OCI-LY1 (cell line): Measurements from ENCODE around the gene TMEM59L.

ENCODE experiments used
- H2AFZ ChIP-seq: fragments of 200-600 bp; sonication (generic), shearing (Covaris generic); 2 replicates; pipeline ENCODE4 v1.6.0; 2014; ENCODE audit warnings: antibody characterized with exemption, mild to moderate bottlenecking, low read length
- H3F3A ChIP-seq: fragments of 200-600 bp; sonication (generic), shearing (Covaris generic); 2 replicates; pipeline ENCODE4 v1.6.0; 2014; ENCODE audit warnings: mild to moderate bottlenecking, antibody characterized with exemption, low read length, moderate library complexity; ENCODE audit not compliant: insufficient read depth
- H3K27ac ChIP-seq: fragments of 200-600 bp; sonication (generic); 2 replicates; pipeline ENCODE4 v1.5.1; 2014; ENCODE audit warnings: low read length, mixed run types, mild to moderate bottlenecking, low read depth; ENCODE audit not compliant: poor library complexity, severe bottlenecking
- H3K27me3 ChIP-seq: fragments of 200-600 bp; sonication (generic); 2 replicates; pipeline ENCODE4 v1.6.0; 2014; ENCODE audit warnings: antibody characterized with exemption, mild to moderate bottlenecking, low read length, moderate library complexity; ENCODE audit not compliant: insufficient read depth
- H3K36me3 ChIP-seq: fragments of 200-600 bp; sonication (generic); 2 replicates; pipeline ENCODE4 v1.6.1; 2014; ENCODE audit warnings: mild to moderate bottlenecking, antibody characterized with exemption, low read length, moderate library complexity, mixed read lengths; ENCODE audit not compliant: insufficient read depth
- H3K4me1 ChIP-seq: fragments of 200-600 bp; sonication (generic); 2 replicates; pipeline ENCODE4 v1.5.1; 2014; ENCODE audit warnings: mild to moderate bottlenecking, low read length, moderate library complexity; ENCODE audit not compliant: insufficient read depth, severe bottlenecking
- H3K4me2 ChIP-seq: fragments of 200-600 bp; sonication (generic), shearing (Covaris generic); 2 replicates; pipeline ENCODE4 v1.6.1; 2014; ENCODE audit warnings: low read length
- H3K4me3 ChIP-seq: fragments of 200-600 bp; sonication (generic); 2 replicates; pipeline ENCODE4 v1.5.1; 2014; ENCODE audit warnings: low read length, low read depth, mild to moderate bottlenecking, mixed read lengths; ENCODE audit not compliant: poor library complexity, severe bottlenecking
- H3K79me2 ChIP-seq: fragments of 200-600 bp; shearing (Covaris generic); 2 replicates; pipeline ENCODE4 v1.6.1; 2016; ENCODE audit warnings: mixed run types, low read length, mixed read lengths; ENCODE audit not compliant: insufficient read depth
- H3K9ac ChIP-seq: fragments of 200-600 bp; sonication (generic), shearing (Covaris generic); 2 replicates; pipeline ENCODE4 v1.6.1; 2014; ENCODE audit warnings: mild to moderate bottlenecking, low read length, mixed read lengths
- H3K9me2 ChIP-seq: fragments of 200-600 bp; sonication (generic), shearing (Covaris generic); 2 replicates; pipeline ENCODE4 v1.6.1; 2014; ENCODE audit warnings: low read depth, mild to moderate bottlenecking, low read length, mixed read lengths
- H3K9me3 ChIP-seq: fragments of 200-600 bp; shearing (Covaris generic); 2 replicates; pipeline ENCODE4 v1.6.1; 2014; ENCODE audit warnings: low read length, mixed read lengths
- H4K20me1 ChIP-seq: fragments of 200-600 bp; sonication (generic), shearing (Covaris generic); 2 replicates; pipeline ENCODE4 v1.6.0; 2016; ENCODE audit warnings: mild to moderate bottlenecking, low read length; ENCODE audit not compliant: insufficient read depth
- EZH2 ChIP-seq: fragments of 200-600 bp; sonication (generic), shearing (Covaris generic); IDR thresholded peaks from 2 replicates; pipeline ENCODE4 v1.8.0; 2017; ENCODE audit warnings: borderline replicate concordance, mixed run types, mild to moderate bottlenecking, antibody characterized with exemption, low read length, moderate library complexity, mixed read lengths
- TF ChIP-seq, protein P1 (sequence below): fragments of 200-600 bp; sonication (generic), shearing (Covaris generic); IDR thresholded peaks from 2 replicates; pipeline ENCODE4 v1.5.1; 2017; ENCODE audit warnings: mild to moderate bottlenecking, antibody characterized with exemption, low read length, moderate library complexity, mixed read lengths

Gene TMEM59L

DNA sequence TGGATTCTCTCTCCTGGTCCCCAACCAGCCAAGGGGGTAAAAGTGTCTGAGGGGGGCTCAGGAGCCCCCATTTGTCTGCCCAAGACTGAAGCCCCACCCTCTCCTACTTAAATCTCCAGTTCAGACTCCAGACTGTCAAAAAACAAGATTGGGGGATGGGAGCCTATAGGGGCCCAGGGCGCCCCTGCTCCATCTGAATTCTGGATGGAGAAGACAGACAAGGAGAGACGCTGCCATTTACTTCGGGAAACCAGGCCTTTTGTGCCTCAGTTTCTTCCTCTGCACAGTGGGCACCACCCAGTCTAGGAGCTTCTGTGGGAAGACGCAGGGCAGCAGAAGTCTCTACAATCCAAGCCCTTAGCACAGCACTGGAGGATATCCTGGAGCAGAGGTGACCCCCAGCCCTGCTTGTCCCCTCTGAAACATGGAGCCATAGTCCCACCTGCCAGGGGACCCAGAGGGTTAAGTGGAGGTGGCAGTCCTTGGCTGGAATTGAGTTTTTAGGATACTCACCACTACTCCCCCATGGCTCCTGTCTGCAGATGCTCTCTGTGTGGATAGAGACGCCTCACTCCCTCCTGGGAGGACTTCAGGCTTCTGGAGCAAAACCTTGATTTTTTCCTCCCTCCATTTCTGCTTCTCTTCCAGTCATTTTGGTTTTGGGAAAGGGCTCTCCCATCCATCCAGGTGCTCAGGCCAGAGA is 4.4 kb upstream of the TMEM59L start:
- Histone ChIP-seq H3K9ac (no peak overlapping the region), H3K4me3 (no peak overlapping the region), H3K27ac (no peak overlapping the region), H4K20me1 (no peaks in the 10 kb centered on the region), H3K36me3 (no peaks in the 10 kb centered on the region), H3F3A (no peaks in the 10 kb centered on the region), H3K4me2 (no peak overlapping the region), H3K79me2 (no peaks in the 10 kb centered on the region), H3K27me3 (peaks cover 25% of the 10 kb centered on the region), H3K9me3 (no peaks in the 10 kb centered on the region), H3K9me2 (no peaks in the 10 kb centered on the region), H3K4me1 (no peaks in the 10 kb centered on the region), H2AFZ (no peak overlapping the region)
- TF ChIP-seq, protein P1, sequence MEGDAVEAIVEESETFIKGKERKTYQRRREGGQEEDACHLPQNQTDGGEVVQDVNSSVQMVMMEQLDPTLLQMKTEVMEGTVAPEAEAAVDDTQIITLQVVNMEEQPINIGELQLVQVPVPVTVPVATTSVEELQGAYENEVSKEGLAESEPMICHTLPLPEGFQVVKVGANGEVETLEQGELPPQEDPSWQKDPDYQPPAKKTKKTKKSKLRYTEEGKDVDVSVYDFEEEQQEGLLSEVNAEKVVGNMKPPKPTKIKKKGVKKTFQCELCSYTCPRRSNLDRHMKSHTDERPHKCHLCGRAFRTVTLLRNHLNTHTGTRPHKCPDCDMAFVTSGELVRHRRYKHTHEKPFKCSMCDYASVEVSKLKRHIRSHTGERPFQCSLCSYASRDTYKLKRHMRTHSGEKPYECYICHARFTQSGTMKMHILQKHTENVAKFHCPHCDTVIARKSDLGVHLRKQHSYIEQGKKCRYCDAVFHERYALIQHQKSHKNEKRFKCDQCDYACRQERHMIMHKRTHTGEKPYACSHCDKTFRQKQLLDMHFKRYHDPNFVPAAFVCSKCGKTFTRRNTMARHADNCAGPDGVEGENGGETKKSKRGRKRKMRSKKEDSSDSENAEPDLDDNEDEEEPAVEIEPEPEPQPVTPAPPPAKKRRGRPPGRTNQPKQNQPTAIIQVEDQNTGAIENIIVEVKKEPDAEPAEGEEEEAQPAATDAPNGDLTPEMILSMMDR, result no peak
- TF ChIP-seq EZH2, result no peak

DNA sequence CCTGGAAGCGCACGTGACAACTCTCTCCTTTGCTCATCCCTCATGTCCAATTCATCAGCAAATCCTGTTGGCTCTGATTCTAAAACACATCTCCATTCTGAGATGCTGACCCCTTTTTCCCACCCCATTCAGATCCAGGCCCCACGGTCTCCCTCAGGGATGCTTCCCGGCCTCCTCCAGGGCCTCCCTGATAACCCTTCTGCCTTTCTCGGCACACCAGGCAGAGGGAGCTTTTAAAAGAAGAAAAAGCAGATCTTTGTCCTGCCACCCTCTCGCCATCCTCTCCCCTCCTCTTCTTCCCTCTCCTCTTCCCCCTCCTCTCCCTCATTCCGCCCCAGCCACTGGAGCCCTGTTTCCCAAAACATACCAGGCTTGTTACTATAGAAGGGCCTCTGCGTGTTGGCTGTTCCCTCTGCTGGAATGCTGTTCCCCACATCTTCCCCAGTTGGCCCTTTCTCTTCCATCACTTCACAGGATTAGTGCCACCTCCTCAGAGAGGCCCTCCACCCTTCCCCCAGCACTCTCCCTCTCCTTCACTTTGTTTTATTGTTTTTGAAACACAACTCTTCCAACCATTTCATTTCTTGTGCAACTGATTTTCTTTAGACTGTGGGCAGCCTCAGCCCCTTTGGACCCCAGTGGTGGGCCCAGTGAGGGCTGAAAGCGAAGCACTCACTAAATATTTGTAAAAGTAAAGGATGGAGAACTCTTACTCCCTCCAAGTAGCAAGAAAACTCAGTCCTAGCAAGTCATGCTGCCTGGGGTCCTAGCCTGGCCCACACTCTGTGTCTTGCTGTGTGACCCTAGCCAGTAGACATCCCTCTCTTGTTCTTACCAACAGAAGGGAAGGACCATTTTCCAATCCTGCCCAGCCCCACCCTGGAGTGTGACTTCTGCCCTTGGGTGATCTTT is 3.6 kb upstream of the TMEM59L start:
- H3K9me3 ChIP-seq, result no peaks in the 10 kb centered on the region
- H3K27ac ChIP-seq, result no peak overlapping the region
- no peaks in the 10 kb centered on the region for H3F3A ChIP-seq
- peaks cover 23% of the 10 kb centered on the region for H3K27me3 ChIP-seq
- no peaks in the 10 kb centered on the region for H3K36me3 ChIP-seq
- TF ChIP-seq, protein P1, result no peak
- TF ChIP-seq EZH2, result no peak
- no peak overlapping the region for H3K4me3 ChIP-seq
- no peaks in the 10 kb centered on the region for H3K9me2 ChIP-seq
- H3K4me1 ChIP-seq, result no peaks in the 10 kb centered on the region
- H3K9ac ChIP-seq, result no peak overlapping the region
- no peak overlapping the region for H3K4me2 ChIP-seq
- H2AFZ ChIP-seq, result no peak overlapping the region
- H4K20me1 ChIP-seq, result no peaks in the 10 kb centered on the region
- H3K79me2 ChIP-seq, result no peaks in the 10 kb centered on the region

GRCh38 chr19:18609717-18610051 is 3.0 kb upstream of the TMEM59L start:
- Histone ChIP-seq H3K9me2 (no peaks in the 10 kb centered on the region), H3K4me2 (no peak overlapping the region), H3K9me3 (no peaks in the 10 kb centered on the region), H3K36me3 (no peaks in the 10 kb centered on the region), H3K9ac (no peak overlapping the region), H3K4me1 (no peaks in the 10 kb centered on the region), H3K27me3 (peaks cover 17% of the 10 kb centered on the region), H3F3A (no peaks in the 10 kb centered on the region), H4K20me1 (no peaks in the 10 kb centered on the region), H2AFZ (no peak overlapping the region), H3K27ac (no peak overlapping the region), H3K79me2 (no peaks in the 10 kb centered on the region), H3K4me3 (no peak overlapping the region)
- no peak for TF ChIP-seq EZH2
- TF ChIP-seq, protein P1, result no peak
